ENCODE results near the gene GFRA4. TPM values are rescaled to one million over a fixed set of nuclear protein-coding genes. Genes with fewer than 3 reads are reported as not detected.

Gene GFRA4
- total RNA-seq, 2 experiments from 2014 or later: not detected

GRCh38 chr20:3701061-3701998 is 38.1 kb upstream of the GFRA4 start:
- H3K27ac Mint-ChIP-seq: no peak overlapping the region
- H3K36me3 Mint-ChIP-seq: no peaks in the 10 kb centered on the region
- POLR2A ChIA-PET: interaction anchor here (0.6 to 0.7 kb wide), 2 partner anchors 84 to 582 kb away, joined by 3 to 5 read pairs; no protein-coding TSS in a partner anchor
- no peaks in the 10 kb centered on the region for H3K4me1 Mint-ChIP-seq
- DNase-seq (no peak), ATAC-seq (ENCODE audit: low read depth) (no peak)
- H3K4me3 Mint-ChIP-seq: no peak overlapping the region
- peaks cover 2% of the 10 kb centered on the region for H3K27me3 Mint-ChIP-seq
- H3K9me3 Mint-ChIP-seq: no peaks in the 10 kb centered on the region

- POLR2A ChIA-PET: no interaction called here
- no peaks in the 10 kb centered on the region for H3K4me1 Mint-ChIP-seq
- no peaks in the 10 kb centered on the region for H3K36me3 Mint-ChIP-seq
- no peak overlapping the region for H3K27ac Mint-ChIP-seq
- H3K27me3 Mint-ChIP-seq: peaks cover 2% of the 10 kb centered on the region
- H3K9me3 Mint-ChIP-seq: no peaks in the 10 kb centered on the region
- no peak overlapping the region for H3K4me3 Mint-ChIP-seq
- ATAC-seq (ENCODE audit: low read depth): no peak
- no peak for DNase-seq
Measured at GRCh38 chr20:3699037-3699436, 35.8 kb upstream of the GFRA4 start.

GRCh38 chr20:3698591-3699001 is 35.4 kb upstream of the GFRA4 start:
- no peak overlapping the region for H3K27ac Mint-ChIP-seq
- peaks cover under 1% of the 10 kb centered on the region for H3K27me3 Mint-ChIP-seq
- no peak for DNase-seq
- ATAC-seq (ENCODE audit: low read depth): no peak
- no peaks in the 10 kb centered on the region for H3K4me1 Mint-ChIP-seq
- no peaks in the 10 kb centered on the region for H3K36me3 Mint-ChIP-seq
- no peaks in the 10 kb centered on the region for H3K9me3 Mint-ChIP-seq
- no peak overlapping the region for H3K4me3 Mint-ChIP-seq
- POLR2A ChIA-PET: no interaction called here

DNA sequence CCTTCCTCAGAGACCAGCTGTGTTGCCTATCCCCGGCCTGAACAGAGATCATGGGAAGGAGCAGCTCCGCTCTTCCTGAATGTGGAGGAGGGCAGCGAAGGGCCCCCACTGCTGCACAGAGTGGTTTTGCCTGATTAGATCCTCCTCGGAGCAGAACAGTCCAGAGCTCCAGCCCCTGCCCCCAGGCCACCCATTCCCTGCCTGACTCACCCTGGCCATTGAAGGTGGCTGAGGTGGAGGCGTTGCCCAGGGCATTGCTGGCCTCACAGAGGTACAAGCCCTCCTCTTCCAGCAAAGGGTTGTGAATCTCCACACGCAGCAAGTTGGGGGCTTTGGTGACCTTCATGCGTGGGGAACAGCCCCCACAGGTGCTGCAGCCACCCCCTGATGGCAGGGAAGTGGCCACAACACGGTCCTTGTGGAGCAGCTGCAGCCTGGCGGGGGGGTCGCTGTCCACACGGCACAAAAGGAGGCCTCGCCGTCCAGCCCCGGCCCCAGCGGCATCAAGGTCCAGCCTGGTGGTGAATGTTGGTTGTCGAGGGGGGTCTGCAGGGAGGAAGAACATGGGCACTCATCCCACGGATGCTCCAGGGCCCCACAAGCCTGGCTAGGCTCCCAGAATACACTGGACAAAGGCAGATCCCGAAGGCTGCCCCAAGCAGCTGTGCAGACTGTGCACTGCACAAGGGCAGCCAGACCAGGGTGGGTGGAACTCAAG is 34.5 kb upstream of the GFRA4 start:
- no peaks in the 10 kb centered on the region for H3K36me3 Mint-ChIP-seq
- no peak for DNase-seq
- POLR2A ChIA-PET: no interaction called here
- no peaks in the 10 kb centered on the region for H3K9me3 Mint-ChIP-seq
- no peaks in the 10 kb centered on the region for H3K4me1 Mint-ChIP-seq
- H3K4me3 Mint-ChIP-seq: no peak overlapping the region
- H3K27me3 Mint-ChIP-seq: no peaks in the 10 kb centered on the region
- ATAC-seq (ENCODE audit: low read depth): no peak
- H3K27ac Mint-ChIP-seq: no peak overlapping the region

GRCh38 chr20:3696745-3697587 is 33.8 kb upstream of the GFRA4 start:
- POLR2A ChIA-PET: no interaction called here
- H3K36me3 Mint-ChIP-seq: no peaks in the 10 kb centered on the region
- no peak for ATAC-seq (ENCODE audit: low read depth)
- H3K4me1 Mint-ChIP-seq: no peaks in the 10 kb centered on the region
- no peak overlapping the region for H3K27ac Mint-ChIP-seq
- H3K9me3 Mint-ChIP-seq: no peaks in the 10 kb centered on the region
- DNase-seq: no peak
- no peak overlapping the region for H3K4me3 Mint-ChIP-seq
- no peaks in the 10 kb centered on the region for H3K27me3 Mint-ChIP-seq

GRCh38 chr20:3696200-3696599 is 33.0 kb upstream of the GFRA4 start:
- ATAC-seq (ENCODE audit: low read depth) (no peak), DNase-seq (no peak)
- Mint-ChIP-seq H3K36me3 (no peaks in the 10 kb centered on the region), H3K4me1 (no peaks in the 10 kb centered on the region), H3K4me3 (no peak overlapping the region), H3K27me3 (no peaks in the 10 kb centered on the region), H3K9me3 (no peaks in the 10 kb centered on the region), H3K27ac (no peak overlapping the region)
- POLR2A ChIA-PET: no interaction called here

DNA sequence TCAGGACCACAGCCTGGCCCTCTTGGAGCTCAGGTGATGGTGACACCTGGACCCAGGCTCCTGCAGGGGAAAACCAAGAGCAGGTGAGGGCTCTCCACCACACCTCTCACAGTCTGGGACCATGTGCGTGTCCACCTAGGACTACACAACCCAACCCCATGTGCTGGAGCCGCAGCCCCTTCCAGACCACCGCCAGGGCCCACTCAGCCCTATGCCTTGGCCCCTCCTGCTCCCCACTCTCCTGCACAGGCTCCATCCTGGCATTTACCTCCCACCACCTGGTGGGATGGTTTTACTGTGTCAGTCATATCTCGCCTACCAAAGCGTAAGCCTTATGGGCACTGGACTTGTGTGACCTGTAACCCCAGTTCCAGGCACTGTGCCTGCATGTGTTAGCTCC is 31.7 kb upstream of the GFRA4 start:
- Mint-ChIP-seq H3K36me3 (no peaks in the 10 kb centered on the region), H3K9me3 (no peaks in the 10 kb centered on the region), H3K27ac (no peak overlapping the region), H3K4me3 (no peak overlapping the region), H3K4me1 (no peaks in the 10 kb centered on the region), H3K27me3 (no peaks in the 10 kb centered on the region)
- DNase-seq: no peak
- ATAC-seq (ENCODE audit: low read depth): no peak
- POLR2A ChIA-PET: no interaction called here

DNA sequence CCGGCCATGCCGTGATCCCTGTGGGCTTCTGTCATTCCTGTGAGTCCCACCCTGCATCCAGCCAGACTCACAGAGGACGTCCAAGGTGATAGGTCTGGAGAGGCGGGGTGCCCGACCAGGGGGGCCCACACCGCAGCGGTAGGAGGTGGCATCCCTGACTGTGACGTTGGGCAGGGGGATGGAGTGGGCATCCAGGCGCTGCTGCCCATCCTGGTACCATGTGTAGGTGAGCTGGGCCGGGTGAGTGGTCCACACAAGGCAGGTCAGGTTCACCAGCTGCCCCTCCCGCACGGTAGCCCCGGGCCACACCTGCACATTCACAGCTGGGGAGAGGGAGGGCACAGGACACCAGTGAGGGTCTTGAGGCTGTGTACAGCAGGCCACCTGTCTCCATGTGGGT is 30.2 kb upstream of the GFRA4 start:
- Mint-ChIP-seq H3K36me3 (no peaks in the 10 kb centered on the region), H3K4me3 (no peak overlapping the region), H3K9me3 (no peaks in the 10 kb centered on the region), H3K27ac (no peak overlapping the region), H3K27me3 (no peaks in the 10 kb centered on the region), H3K4me1 (no peaks in the 10 kb centered on the region)
- ATAC-seq (ENCODE audit: low read depth): no peak
- POLR2A ChIA-PET: no interaction called here
- no peak for DNase-seq

DNA sequence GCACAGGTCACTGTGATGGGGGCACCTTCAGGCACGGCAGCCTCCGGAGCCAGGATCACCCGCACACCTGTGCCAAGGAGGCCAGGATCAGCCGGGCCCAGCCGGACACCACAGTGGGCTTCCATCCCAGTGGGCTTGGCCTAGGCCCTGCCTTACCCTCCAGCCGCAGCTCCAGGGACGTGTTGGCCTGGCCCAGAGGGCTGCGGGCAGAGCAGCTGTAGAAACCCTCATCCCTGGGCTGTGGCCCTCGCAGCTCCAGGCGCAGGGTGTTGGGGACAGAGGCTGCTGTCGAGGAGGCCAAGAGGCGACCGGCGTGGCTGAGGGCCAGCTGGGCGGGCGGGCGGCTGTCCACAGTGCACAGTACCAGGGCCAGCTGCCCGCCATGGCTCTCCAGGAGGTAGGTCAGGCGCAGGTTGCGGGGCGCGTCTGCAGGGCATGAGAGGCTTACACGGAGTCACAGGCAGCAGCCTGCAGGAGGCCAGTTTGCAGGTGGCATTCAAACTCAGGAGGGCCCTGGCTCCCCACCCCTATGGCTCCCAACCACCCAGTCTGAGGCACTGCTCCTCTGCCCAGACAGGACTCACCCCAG is 29.6 kb upstream of the GFRA4 start:
- POLR2A ChIA-PET: no interaction called here
- Mint-ChIP-seq H3K9me3 (no peaks in the 10 kb centered on the region), H3K27me3 (peaks cover 3% of the 10 kb centered on the region), H3K36me3 (no peaks in the 10 kb centered on the region), H3K4me3 (no peak overlapping the region), H3K27ac (no peak overlapping the region), H3K4me1 (no peaks in the 10 kb centered on the region)
- no peak for ATAC-seq (ENCODE audit: low read depth)
- DNase-seq: no peak

DNA sequence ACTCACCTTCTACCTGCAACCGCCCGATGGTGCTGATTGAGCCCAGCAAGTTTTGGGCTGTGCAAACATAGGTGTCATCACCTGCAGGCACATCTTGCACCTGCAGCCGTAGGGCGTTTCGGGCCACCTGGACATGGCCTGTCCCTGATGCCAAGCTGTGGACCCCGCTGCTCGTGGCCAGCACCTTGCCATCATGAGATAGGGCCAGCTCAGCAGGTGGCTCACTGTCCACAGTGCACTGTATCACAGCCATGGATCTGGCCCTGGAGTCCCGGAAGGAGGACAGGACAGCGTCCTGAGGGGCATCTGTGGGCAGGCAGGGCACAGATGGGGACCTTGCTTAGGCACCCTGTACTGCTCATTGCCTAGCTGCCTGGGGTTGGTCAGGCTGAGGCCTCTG is 28.7 kb upstream of the GFRA4 start:
- Mint-ChIP-seq H3K27ac (no peak overlapping the region), H3K36me3 (no peaks in the 10 kb centered on the region), H3K4me1 (no peaks in the 10 kb centered on the region), H3K27me3 (peaks cover 3% of the 10 kb centered on the region), H3K9me3 (no peaks in the 10 kb centered on the region), H3K4me3 (no peak overlapping the region)
- POLR2A ChIA-PET: no interaction called here
- DNase-seq: no peak
- no peak for ATAC-seq (ENCODE audit: low read depth)

GRCh38 chr20:3691306-3691705 is 28.1 kb upstream of the GFRA4 start:
- H3K4me3 Mint-ChIP-seq: no peak overlapping the region
- no peak for ATAC-seq (ENCODE audit: low read depth)

DNA sequence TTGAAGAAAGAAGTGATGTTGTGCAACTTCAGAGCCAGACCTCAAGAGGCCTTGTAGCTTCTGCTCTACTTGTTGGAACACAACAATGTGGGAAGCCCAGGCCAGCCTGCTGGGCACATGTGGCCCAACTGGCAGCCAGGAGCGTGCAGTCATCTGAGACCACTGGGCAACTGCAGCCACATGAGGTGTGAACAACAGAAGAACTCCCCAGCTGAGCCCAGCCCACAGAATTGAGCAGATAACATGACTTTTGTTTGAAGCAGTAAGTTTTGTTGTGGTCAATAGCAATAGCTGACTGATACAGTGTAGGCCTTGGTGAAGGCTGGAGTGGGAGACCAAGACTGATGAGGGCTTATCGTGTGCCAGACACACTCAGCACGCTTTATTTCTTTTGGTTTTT is 27.2 kb upstream of the GFRA4 start:
- Mint-ChIP-seq H3K4me3 (no peak overlapping the region), H3K36me3 (no peaks in the 10 kb centered on the region), H3K9me3 (no peaks in the 10 kb centered on the region), H3K4me1 (no peaks in the 10 kb centered on the region), H3K27me3 (peaks cover 12% of the 10 kb centered on the region), H3K27ac (no peak overlapping the region)
- DNase-seq (no peak), ATAC-seq (ENCODE audit: low read depth) (no peak)
- POLR2A ChIA-PET: interaction anchor here (0.7 kb wide), 1 partner anchor 78 kb away, joined by 5 read pairs; no protein-coding TSS in a partner anchor

More at GRCh38 chr20:3691306-3691705, 28.1 kb upstream of the GFRA4 start:
- no peak for DNase-seq
- Mint-ChIP-seq H3K27ac (no peak overlapping the region), H3K36me3 (no peaks in the 10 kb centered on the region), H3K9me3 (no peaks in the 10 kb centered on the region), H3K4me1 (no peaks in the 10 kb centered on the region), H3K27me3 (peaks cover 6% of the 10 kb centered on the region)
- POLR2A ChIA-PET: interaction anchor here (0.7 kb wide), 1 partner anchor 78 kb away, joined by 5 read pairs; no protein-coding TSS in a partner anchor

DNA sequence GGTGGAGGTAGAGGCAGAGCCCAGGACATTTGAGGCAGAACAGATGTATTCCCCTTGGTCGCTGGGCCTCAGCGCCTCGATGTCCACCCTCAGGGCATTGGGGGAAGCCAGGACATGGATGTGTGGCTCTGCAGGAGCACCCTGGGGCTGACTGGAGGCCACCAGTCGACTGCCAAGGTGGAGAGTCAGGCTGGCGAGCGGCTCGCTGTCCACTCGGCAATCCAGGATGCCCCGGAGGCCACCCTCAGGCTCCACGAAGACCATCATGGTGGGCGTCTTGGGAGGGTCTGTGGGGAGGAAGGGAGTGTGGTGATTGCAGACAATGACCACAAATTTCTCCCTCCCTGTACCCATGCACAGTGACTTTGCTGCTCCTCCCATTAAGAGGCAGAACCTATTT is 26.8 kb upstream of the GFRA4 start:
- no peaks in the 10 kb centered on the region for H3K36me3 Mint-ChIP-seq
- ATAC-seq (ENCODE audit: low read depth) (no peak), DNase-seq (no peak)
- H3K9me3 Mint-ChIP-seq: no peaks in the 10 kb centered on the region
- H3K27me3 Mint-ChIP-seq: peaks cover 14% of the 10 kb centered on the region
- H3K4me1 Mint-ChIP-seq: no peaks in the 10 kb centered on the region
- no peak overlapping the region for H3K27ac Mint-ChIP-seq
- POLR2A ChIA-PET: no interaction called here
- H3K4me3 Mint-ChIP-seq: no peak overlapping the region

All from activated naive CD8-positive, alpha-beta T cell treated with anti-CD3 and anti-CD28 coated beads, Interleukin-2, amount 10 ng/mL, durations not matched to agents 7 days and 5 days (primary cell).